ENCODE data around the gene GPR146. TPM values are rescaled to one million over a fixed set of nuclear protein-coding genes. Genes with fewer than 3 reads are reported as not detected.

GPR146 gene
- total and polyA plus RNA-seq, 9 of the 15 experiments (the other 6 are each of a cell fraction or from before 2014, with no cell fraction given): 0.22 to 3.6 (median 0.64) TPM; not detected in 2

DNA sequence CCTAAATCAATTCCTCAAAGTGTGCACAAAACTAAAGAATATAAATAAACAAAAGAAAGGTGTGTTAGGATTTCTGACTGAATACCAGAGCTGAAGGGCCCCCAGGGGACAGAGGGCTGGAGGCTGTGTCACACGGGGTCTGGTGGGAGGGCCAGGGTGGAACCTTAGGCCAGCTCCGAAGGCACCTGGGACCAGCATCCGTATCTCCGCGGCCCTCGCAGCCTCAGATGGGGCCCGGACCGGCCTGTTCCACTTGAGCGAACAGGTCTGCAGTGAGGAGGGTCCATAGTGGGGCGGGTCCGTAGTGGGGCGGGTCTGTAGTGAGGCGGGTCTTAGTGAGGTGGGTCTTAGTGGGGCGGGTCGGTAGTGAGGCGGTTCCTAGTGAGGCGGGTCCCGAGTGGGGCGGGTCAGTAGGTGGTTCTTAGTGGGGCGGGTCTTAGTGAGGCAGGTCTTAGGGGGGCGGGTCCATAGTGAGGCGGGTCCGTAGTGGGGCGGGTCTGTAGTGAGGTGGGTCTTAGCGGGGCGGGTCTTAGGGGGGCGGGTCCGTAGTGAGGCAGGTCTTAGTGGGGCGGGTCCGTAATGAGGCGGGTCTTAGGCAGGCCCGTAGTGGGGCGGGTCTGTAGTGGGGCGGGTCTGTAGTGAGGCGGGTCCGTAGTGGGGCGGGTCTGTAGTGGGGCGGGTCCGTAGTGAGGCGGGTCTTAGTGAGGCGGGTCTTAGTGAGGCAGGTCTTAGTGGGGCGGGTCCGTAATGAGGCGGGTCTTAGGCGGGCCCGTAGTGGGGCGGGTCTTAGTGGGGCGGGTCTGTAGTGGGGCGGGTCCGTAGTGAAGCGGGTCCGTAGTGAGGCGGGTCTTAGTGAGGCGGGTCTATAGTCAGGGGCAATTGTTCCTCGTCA lies 15.1 kb downstream of the GPR146 start (continued):
- peak; percentile 54; the same call in 1 of the 2 replicates for TF ChIP-seq ZBTB7A (IDR thresholded peaks at IDR 0.05; ENCODE audit: borderline replicate concordance, control insufficient read depth, low read depth, low read length)
- TF ChIP-seq SMARCA4 (IDR thresholded peaks at IDR 0.05): no peak
- TF ChIP-seq RBM25 (IDR thresholded peaks at IDR 0.05; ENCODE audit: low read depth, low read length, severe bottlenecking): no peak
- peak; percentile 51; the same call in 1 of the 2 replicates for TF ChIP-seq PHF21A (IDR thresholded peaks at IDR 0.05; ENCODE audit: borderline replicate concordance, low read depth)
- TF ChIP-seq, protein P1, sequence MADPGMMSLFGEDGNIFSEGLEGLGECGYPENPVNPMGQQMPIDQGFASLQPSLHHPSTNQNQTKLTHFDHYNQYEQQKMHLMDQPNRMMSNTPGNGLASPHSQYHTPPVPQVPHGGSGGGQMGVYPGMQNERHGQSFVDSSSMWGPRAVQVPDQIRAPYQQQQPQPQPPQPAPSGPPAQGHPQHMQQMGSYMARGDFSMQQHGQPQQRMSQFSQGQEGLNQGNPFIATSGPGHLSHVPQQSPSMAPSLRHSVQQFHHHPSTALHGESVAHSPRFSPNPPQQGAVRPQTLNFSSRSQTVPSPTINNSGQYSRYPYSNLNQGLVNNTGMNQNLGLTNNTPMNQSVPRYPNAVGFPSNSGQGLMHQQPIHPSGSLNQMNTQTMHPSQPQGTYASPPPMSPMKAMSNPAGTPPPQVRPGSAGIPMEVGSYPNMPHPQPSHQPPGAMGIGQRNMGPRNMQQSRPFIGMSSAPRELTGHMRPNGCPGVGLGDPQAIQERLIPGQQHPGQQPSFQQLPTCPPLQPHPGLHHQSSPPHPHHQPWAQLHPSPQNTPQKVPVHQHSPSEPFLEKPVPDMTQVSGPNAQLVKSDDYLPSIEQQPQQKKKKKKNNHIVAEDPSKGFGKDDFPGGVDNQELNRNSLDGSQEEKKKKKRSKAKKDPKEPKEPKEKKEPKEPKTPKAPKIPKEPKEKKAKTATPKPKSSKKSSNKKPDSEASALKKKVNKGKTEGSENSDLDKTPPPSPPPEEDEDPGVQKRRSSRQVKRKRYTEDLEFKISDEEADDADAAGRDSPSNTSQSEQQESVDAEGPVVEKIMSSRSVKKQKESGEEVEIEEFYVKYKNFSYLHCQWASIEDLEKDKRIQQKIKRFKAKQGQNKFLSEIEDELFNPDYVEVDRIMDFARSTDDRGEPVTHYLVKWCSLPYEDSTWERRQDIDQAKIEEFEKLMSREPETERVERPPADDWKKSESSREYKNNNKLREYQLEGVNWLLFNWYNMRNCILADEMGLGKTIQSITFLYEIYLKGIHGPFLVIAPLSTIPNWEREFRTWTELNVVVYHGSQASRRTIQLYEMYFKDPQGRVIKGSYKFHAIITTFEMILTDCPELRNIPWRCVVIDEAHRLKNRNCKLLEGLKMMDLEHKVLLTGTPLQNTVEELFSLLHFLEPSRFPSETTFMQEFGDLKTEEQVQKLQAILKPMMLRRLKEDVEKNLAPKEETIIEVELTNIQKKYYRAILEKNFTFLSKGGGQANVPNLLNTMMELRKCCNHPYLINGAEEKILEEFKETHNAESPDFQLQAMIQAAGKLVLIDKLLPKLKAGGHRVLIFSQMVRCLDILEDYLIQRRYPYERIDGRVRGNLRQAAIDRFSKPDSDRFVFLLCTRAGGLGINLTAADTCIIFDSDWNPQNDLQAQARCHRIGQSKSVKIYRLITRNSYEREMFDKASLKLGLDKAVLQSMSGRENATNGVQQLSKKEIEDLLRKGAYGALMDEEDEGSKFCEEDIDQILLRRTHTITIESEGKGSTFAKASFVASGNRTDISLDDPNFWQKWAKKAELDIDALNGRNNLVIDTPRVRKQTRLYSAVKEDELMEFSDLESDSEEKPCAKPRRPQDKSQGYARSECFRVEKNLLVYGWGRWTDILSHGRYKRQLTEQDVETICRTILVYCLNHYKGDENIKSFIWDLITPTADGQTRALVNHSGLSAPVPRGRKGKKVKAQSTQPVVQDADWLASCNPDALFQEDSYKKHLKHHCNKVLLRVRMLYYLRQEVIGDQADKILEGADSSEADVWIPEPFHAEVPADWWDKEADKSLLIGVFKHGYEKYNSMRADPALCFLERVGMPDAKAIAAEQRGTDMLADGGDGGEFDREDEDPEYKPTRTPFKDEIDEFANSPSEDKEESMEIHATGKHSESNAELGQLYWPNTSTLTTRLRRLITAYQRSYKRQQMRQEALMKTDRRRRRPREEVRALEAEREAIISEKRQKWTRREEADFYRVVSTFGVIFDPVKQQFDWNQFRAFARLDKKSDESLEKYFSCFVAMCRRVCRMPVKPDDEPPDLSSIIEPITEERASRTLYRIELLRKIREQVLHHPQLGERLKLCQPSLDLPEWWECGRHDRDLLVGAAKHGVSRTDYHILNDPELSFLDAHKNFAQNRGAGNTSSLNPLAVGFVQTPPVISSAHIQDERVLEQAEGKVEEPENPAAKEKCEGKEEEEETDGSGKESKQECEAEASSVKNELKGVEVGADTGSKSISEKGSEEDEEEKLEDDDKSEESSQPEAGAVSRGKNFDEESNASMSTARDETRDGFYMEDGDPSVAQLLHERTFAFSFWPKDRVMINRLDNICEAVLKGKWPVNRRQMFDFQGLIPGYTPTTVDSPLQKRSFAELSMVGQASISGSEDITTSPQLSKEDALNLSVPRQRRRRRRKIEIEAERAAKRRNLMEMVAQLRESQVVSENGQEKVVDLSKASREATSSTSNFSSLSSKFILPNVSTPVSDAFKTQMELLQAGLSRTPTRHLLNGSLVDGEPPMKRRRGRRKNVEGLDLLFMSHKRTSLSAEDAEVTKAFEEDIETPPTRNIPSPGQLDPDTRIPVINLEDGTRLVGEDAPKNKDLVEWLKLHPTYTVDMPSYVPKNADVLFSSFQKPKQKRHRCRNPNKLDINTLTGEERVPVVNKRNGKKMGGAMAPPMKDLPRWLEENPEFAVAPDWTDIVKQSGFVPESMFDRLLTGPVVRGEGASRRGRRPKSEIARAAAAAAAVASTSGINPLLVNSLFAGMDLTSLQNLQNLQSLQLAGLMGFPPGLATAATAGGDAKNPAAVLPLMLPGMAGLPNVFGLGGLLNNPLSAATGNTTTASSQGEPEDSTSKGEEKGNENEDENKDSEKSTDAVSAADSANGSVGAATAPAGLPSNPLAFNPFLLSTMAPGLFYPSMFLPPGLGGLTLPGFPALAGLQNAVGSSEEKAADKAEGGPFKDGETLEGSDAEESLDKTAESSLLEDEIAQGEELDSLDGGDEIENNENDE (IDR thresholded peaks at IDR 0.05; ENCODE audit: low read depth, low read length): no peak
- TF ChIP-seq, protein P2, sequence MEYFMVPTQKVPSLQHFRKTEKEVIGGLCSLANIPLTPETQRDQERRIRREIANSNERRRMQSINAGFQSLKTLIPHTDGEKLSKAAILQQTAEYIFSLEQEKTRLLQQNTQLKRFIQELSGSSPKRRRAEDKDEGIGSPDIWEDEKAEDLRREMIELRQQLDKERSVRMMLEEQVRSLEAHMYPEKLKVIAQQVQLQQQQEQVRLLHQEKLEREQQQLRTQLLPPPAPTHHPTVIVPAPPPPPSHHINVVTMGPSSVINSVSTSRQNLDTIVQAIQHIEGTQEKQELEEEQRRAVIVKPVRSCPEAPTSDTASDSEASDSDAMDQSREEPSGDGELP (CRISPR knock-in tag; IDR thresholded peaks at IDR 0.05; ENCODE audit: borderline replicate concordance): peak; percentile 33; the same call in 1 of the 2 replicates
- TF ChIP-seq KDM4B (IDR thresholded peaks at IDR 0.05; ENCODE audit: borderline replicate concordance in 2 of 2, low read depth in 1 of 2): no peak
- 0 out of 2 replicates have a peak, but pooled peaks have one; percentile 9 for TF ChIP-seq FOSL1 (tag; conservative IDR thresholded peaks at IDR 0.05)
